Measurements from ENCODE around the gene HPSE2. TPM values are rescaled to one million over a fixed set of nuclear protein-coding genes. Genes with fewer than 3 reads are reported as not detected.

Gene HPSE2
- total RNA-seq, 1 donor from 2014 or later = not detected

DNA sequence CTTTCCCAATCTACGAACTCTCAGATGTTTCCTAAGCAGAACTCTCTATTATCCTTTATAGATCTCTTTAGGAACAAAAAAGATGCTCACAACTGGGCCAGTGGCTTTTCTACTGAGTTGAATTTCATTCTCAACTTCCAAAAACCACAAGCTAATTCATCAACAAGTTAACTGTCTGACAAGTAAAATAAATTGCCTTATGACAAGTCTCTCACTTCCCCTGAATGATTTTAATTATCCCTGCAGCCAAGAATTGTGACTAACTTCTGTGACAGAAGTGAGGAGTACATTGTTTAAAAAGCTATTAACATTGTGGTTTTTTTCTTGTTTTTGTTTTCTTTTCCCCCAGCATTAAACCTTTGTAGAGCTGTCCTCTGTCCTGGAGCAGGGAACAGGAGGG lies 343.1 kb downstream of the HPSE2 start:
- no peak overlapping the region for H3K4me3 ChIP-seq (ENCODE audit: low read depth, low read length)
- no peak for DNase-seq (ENCODE audit: low read depth)
- TF ChIP-seq, protein P1, sequence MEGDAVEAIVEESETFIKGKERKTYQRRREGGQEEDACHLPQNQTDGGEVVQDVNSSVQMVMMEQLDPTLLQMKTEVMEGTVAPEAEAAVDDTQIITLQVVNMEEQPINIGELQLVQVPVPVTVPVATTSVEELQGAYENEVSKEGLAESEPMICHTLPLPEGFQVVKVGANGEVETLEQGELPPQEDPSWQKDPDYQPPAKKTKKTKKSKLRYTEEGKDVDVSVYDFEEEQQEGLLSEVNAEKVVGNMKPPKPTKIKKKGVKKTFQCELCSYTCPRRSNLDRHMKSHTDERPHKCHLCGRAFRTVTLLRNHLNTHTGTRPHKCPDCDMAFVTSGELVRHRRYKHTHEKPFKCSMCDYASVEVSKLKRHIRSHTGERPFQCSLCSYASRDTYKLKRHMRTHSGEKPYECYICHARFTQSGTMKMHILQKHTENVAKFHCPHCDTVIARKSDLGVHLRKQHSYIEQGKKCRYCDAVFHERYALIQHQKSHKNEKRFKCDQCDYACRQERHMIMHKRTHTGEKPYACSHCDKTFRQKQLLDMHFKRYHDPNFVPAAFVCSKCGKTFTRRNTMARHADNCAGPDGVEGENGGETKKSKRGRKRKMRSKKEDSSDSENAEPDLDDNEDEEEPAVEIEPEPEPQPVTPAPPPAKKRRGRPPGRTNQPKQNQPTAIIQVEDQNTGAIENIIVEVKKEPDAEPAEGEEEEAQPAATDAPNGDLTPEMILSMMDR (conservative IDR thresholded peaks at IDR 0.05; ENCODE audit: low read depth, low read length) = no peak

DNA sequence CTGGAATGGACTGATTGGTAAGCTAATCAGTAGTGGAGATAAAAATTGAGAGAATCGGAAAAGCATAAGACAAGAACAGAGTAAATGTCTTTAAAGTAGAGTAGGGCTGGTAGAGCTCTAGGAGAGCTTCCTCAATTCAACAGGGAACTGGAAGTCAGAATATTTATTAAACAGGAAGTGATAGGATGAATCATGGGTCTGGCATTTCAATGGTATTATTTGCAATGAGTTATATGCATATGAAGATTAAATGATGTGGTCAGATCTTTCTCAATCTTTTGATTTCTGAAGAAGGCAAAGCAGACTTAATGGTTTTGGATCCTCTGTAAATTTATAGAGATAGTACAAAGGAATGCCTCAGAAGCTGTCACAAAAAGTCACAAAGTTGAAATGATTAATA lies 349.0 kb downstream of the HPSE2 start:
- DNase-seq (ENCODE audit: low read depth) = no peak
- no peak overlapping the region for H3K4me3 ChIP-seq (ENCODE audit: low read depth, low read length)
- TF ChIP-seq, protein P1 (conservative IDR thresholded peaks at IDR 0.05; ENCODE audit: low read depth, low read length) = no peak

DNA sequence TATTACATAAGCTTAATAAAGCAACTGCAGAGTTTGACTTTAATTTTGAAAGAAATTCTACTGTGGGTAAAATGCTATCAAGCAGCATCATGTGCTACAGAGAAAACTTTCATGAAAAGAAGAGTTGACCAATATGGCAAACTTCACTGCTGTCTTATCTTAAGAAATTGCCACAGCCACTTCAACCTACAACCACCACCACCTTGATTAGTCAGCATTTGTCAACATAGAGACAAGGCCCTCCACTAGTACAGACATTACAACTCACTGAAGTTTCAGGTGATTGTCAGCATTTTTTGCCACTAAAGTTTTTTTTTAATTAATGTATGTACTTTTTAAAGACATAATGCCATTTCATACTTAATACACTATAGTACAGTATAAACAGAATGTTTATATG lies 350.3 kb downstream of the HPSE2 start:
- TF ChIP-seq, protein P1 (conservative IDR thresholded peaks at IDR 0.05; ENCODE audit: low read depth, low read length) = no peak
- DNase-seq (ENCODE audit: low read depth) = no peak
- H3K4me3 ChIP-seq (ENCODE audit: low read depth, low read length) = no peak overlapping the region

DNA sequence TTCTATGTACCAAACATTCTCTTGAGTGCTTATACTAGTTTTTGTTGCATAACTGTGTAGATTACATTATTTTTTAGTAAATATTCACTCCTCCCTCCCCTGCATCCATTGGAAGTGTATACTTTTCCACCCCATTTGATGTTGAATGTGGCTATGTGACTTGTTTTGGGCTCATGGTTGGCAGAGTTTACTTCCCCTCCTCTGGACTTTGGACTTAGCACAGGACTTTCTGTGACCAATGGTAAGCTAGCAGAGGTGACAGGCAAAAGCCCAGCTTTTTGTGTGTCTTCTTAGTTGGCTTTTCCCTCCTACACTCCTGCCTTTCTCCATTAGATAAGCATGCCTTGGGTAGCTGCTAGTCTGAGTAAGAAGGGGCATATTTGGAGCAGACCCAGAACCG lies 353.9 kb downstream of the HPSE2 start:
- no peak for DNase-seq (ENCODE audit: low read depth)
- TF ChIP-seq, protein P1 (conservative IDR thresholded peaks at IDR 0.05; ENCODE audit: low read depth, low read length) = no peak
- H3K4me3 ChIP-seq (ENCODE audit: low read depth, low read length) = no peak overlapping the region

DNA sequence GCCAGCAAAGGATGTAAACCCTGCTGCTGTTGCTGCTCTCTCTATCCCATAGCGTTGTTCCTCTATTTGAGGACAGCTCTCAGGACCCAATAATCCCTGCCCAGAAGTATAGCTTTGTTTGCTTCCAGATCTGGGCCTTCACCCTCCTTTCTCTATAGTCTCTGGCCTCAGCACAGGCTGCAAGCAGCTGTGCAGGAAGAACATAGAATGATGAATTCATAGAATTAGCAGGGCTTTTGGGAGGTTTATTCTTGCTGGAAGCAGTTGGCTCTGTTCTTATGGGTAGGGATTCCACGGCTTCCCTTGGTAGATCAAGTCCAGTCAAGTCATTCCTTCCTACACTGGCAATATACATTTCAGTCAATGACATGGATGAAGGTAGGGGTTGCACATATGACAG lies 354.7 kb downstream of the HPSE2 start:
- TF ChIP-seq, protein P1 (conservative IDR thresholded peaks at IDR 0.05; ENCODE audit: low read depth, low read length) = no peak
- DNase-seq (ENCODE audit: low read depth) = no peak
- no peak overlapping the region for H3K4me3 ChIP-seq (ENCODE audit: low read depth, low read length)

DNA sequence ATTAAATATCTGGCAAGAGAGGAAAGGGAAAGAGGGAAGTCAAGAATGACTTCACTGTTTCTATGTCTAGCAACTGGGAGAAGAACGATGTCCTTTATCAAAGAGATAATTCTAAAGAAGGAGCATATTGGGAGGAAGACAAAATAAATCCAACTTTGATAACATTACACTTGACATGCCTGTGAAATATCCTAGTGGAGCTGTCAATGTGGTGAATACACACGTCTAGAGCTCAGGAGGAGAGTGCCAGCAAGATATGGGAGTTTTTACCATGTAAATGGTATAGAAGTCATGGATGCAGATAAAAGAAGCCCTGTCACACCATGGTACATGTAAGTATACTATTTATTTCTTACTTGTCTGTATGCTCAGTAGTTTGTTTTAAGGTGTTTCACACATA lies 356.7 kb downstream of the HPSE2 start:
- no peak overlapping the region for H3K4me3 ChIP-seq (ENCODE audit: low read depth, low read length)
- TF ChIP-seq, protein P1 (conservative IDR thresholded peaks at IDR 0.05; ENCODE audit: low read depth, low read length) = no peak
- no peak for DNase-seq (ENCODE audit: low read depth)

DNA sequence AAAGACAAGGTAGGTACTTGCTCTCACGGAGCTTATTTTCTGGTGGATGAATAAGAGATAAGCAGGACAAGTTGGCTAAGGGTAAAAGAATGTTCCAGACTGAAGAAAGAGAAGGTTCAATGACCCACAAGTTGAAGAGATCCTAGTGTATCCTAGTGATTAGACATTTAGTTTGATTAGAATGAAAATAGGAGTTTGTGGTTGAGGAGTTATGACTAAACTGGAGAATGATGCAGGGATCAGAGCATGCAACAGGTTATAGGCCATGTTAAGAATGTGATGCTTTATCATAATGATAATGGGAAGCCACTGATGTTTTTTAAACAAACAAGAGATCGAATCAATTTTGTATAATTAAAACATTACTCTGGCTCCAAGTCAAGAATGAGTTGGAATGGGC lies 357.2 kb downstream of the HPSE2 start:
- H3K4me3 ChIP-seq (ENCODE audit: low read depth, low read length) = no peak overlapping the region
- TF ChIP-seq, protein P1 (conservative IDR thresholded peaks at IDR 0.05; ENCODE audit: low read depth, low read length) = no peak
- DNase-seq (ENCODE audit: low read depth) = no peak

All from epithelial cell of proximal tubule (primary cell).